K562 (cell line): ENCODE results near the gene FAAP100. TPM values are rescaled to one million over a fixed set of nuclear protein-coding genes. Genes with fewer than 3 reads are reported as not detected.

Experiments
- BRF1 ChIP-seq: IDR thresholded peaks from 3 replicates; pipeline ENCODE4 v1.6.1; 2011; ENCODE audit warnings: borderline replicate concordance, mild to moderate bottlenecking; ENCODE audit not compliant: insufficient read length; ENCODE audit errors: extremely low read depth
- CBFB ChIP-seq: sonication (generic); formaldehyde crosslinking; IDR thresholded peaks from 2 replicates; pipeline ENCODE4 v1.4.0; 2020; ENCODE audit warnings: mild to moderate bottlenecking, missing genetic modification reagents
- E2F1 ChIP-seq: sonication (generic); formaldehyde crosslinking; IDR thresholded peaks from 2 replicates; pipeline ENCODE4 v1.8.1; 2023; ENCODE audit warnings: mild to moderate bottlenecking, missing genetic modification reagents, moderate library complexity
- ETS1 ChIP-seq: conservative IDR thresholded peaks from 2 replicates; pipeline ENCODE4 v1.6.1; 2011; ENCODE audit warnings: low read depth, mild to moderate bottlenecking, low read length; ENCODE audit not compliant: control insufficient read depth
- EWSR1 ChIP-seq: fragments of 450-650 bp; IDR thresholded peaks from 2 replicates; pipeline ENCODE4 v1.6.1; 2018; ENCODE audit warnings: borderline replicate concordance, mild to moderate bottlenecking, low read depth, moderate library complexity; ENCODE audit not compliant: partially characterized antibody
- NELFE ChIP-seq: IDR thresholded peaks from 2 replicates; pipeline ENCODE4 v1.6.1; 2011; ENCODE audit warnings: mild to moderate bottlenecking; ENCODE audit not compliant: insufficient read depth, insufficient read length
- NFIX ChIP-seq: fragments of 250-450 bp; sonication (Bioruptor Pico); IDR thresholded peaks from 2 replicates; pipeline ENCODE4 v1.4.0; 2020; ENCODE audit warnings: low read depth, mild to moderate bottlenecking, moderate library complexity
- NR3C1 ChIP-seq: sonication (generic); formaldehyde crosslinking; IDR thresholded peaks from 2 replicates; pipeline ENCODE4 v1.8.1; 2022; ENCODE audit warnings: missing genetic modification reagents
- PBX2 ChIP-seq, 2 experiments: IDR thresholded peaks in 1 of 2; conservative IDR thresholded peaks in 1 of 2; 2 replicates each; pipeline ENCODE4 v1.6.1; 2016; ENCODE audit warnings: low read depth in 2 of 2, mild to moderate bottlenecking in 1 of 2, missing compliant biosample characterization in 1 of 2, missing genetic modification characterization in 1 of 2, moderate library complexity in 1 of 2
- PHF8 ChIP-seq: fragments of 200-600 bp; sonication (generic); IDR thresholded peaks from 2 replicates; pipeline ENCODE4 v1.6.1; 2012; ENCODE audit warnings: mixed run types, mild to moderate bottlenecking, inconsistent platforms, low read length, moderate library complexity, borderline replicate concordance
- PPARD ChIP-seq: fragments of 250-450 bp; sonication (Bioruptor Pico); IDR thresholded peaks from 2 replicates; pipeline ENCODE4 v1.8.0; 2022; ENCODE audit warnings: inconsistent platforms, mild to moderate bottlenecking, moderate library complexity
- TCF7 ChIP-seq: sonication (generic); IDR thresholded peaks from 2 replicates; pipeline ENCODE4 v1.6.1; 2016; ENCODE audit warnings: antibody characterized with exemption, borderline replicate concordance
- TEAD2 ChIP-seq: fragments of 450-650 bp; IDR thresholded peaks from 2 replicates; pipeline ENCODE4 v1.6.1; 2016; ENCODE audit warnings: missing genetic modification characterization, control low read depth, missing compliant biosample characterization
- ZFP30 ChIP-seq: fragments of 250-450 bp; sonication (Bioruptor Pico); IDR thresholded peaks from 2 replicates; pipeline ENCODE4 v1.8.0; 2022; ENCODE audit warnings: moderate library complexity, mild to moderate bottlenecking, inconsistent platforms, borderline replicate concordance
- ZNF224 ChIP-seq: sonication (generic); formaldehyde crosslinking; IDR thresholded peaks from 2 replicates; pipeline ENCODE4 v1.8.0; 2022; ENCODE audit warnings: mild to moderate bottlenecking, missing genetic modification reagents
- ZNF398 ChIP-seq: fragments of 250-450 bp; sonication (Bioruptor Pico); IDR thresholded peaks from 2 replicates; pipeline ENCODE4 v1.8.0; 2021; ENCODE audit warnings: moderate library complexity, mild to moderate bottlenecking, inconsistent platforms
- ZNF551 ChIP-seq: fragments of 250-450 bp; sonication (Bioruptor Pico); IDR thresholded peaks from 2 replicates; pipeline ENCODE4 v1.5.0; 2021; ENCODE audit warnings: mild to moderate bottlenecking, moderate library complexity
- ZNF583 ChIP-seq: fragments of 250-450 bp; sonication (Bioruptor Pico); IDR thresholded peaks from 2 replicates; pipeline ENCODE4 v1.4.0; 2020
- ZNF584 ChIP-seq: fragments of 200-800 bp; sonication (Bioruptor generic); IDR thresholded peaks from 2 replicates; pipeline ENCODE4 v1.6.1; 2016; ENCODE audit warnings: low read depth, mild to moderate bottlenecking, missing genetic modification characterization, missing compliant biosample characterization
- ZNF586 ChIP-seq: fragments of 450-650 bp; formaldehyde crosslinking; conservative IDR thresholded peaks from 2 replicates; pipeline ENCODE4 v1.4.0; 2020; ENCODE audit warnings: mild to moderate bottlenecking, moderate library complexity
- ZNF780A ChIP-seq: fragments of 250-450 bp; sonication (Bioruptor Pico); IDR thresholded peaks from 2 replicates; pipeline ENCODE4 v1.5.0; 2021; ENCODE audit warnings: mild to moderate bottlenecking
- polyA plus RNA-seq, 8 experiments: library from polyadenylated mRNA; depleted of rRNA in 4 of 8; stranded (reverse) in 5 of 8; unstranded in 3 of 8; fragments of >200 nt; fragmentation: Nextera tagmentation in 2 of 8; fragmentation: Illumina TruSeq in 1 of 8; extraction: Ambion mirVana in 2 of 8; extraction: Trizol in 1 of 8; gene quantifications; 2 replicates each; pipeline versions ENCODE4 v1.2.1 to v1.2.3, GENCODE V29; 2011 to 2014; ENCODE audit warnings: inconsistent platforms in 1 of 8, missing spikeins in 1 of 8
- total RNA-seq, 7 experiments: library from RNA; depleted of rRNA in 6 of 7; stranded (reverse); fragments of >200 nt in 6 of 7; fragmentation: Illumina TruSeq in 2 of 7; extraction: Trizol in 2 of 7; gene quantifications; 2 replicates each; pipeline versions ENCODE4 v1.2.1 to v1.2.3, GENCODE V29; 2011 to 2021; ENCODE audit warnings: low replicate concordance in 1 of 7

The FAAP100 gene
- total and polyA plus RNA-seq, 9 of the 15 experiments (the other 6 are each of a cell fraction or from before 2014, with no cell fraction given) = 0.31 to 51.2 (median 12.6) TPM

GRCh38 chr17:81519284-81520020 lies 32.7 kb downstream of the FAAP100 start (continued):
- no peak for TF ChIP-seq ZNF398 (CRISPR knock-in tag)
- no peak for TF ChIP-seq ZNF780A (CRISPR knock-in tag)
- TF ChIP-seq BRF1 = no peak
- TF ChIP-seq NR3C1 (CRISPR knock-in tag) = peak; percentile 87
- no peak for TF ChIP-seq ZNF551 (CRISPR knock-in tag)
- no peak for TF ChIP-seq CBFB (CRISPR knock-in tag)
- no peak for TF ChIP-seq TCF7
- no peak for TF ChIP-seq TEAD2 (tag)
- TF ChIP-seq ZNF584 (CRISPR knock-in tag) = no peak
- no peak for TF ChIP-seq NFIX (CRISPR knock-in tag)
- no peak for TF ChIP-seq E2F1 (CRISPR knock-in tag)
- no peak for TF ChIP-seq ZFP30 (CRISPR knock-in tag)
- peak; percentile 46; the same call in 1 of the 2 replicates for TF ChIP-seq PHF8
- no peak for TF ChIP-seq EWSR1
- no peak for TF ChIP-seq ZNF583 (CRISPR knock-in tag)
- no peak for TF ChIP-seq ETS1
- TF ChIP-seq ZNF224 (CRISPR knock-in tag) = no peak
- no peak for TF ChIP-seq ZNF586 (CRISPR knock-in tag)
- no peak for TF ChIP-seq PBX2 (CRISPR knock-in tag; IDR thresholded peaks at IDR 0.05; ENCODE audit: low read depth)
- TF ChIP-seq PBX2 (tag; conservative IDR thresholded peaks at IDR 0.05; ENCODE audit: low read depth) = no peak
- no peak for TF ChIP-seq PPARD (CRISPR knock-in tag)
- TF ChIP-seq NELFE = no peak
